Smooth muscle cell (in vitro differentiated cells): Measurements from ENCODE around the gene SKIC8. TPM values are rescaled to one million over a fixed set of nuclear protein-coding genes. Genes with fewer than 3 reads are reported as not detected.

Experiments used
- DNase-seq: peaks from one replicate; lab custom pipeline; 2025; ENCODE audit not compliant: unreplicated experiment; lab: John Stamatoyannopoulos, UW
- H2AFZ ChIP-seq: fragments of 200-600 bp; sonication (generic); 2 replicates; pipeline ENCODE4 v1.6.0; 2016; ENCODE audit warnings: antibody characterized with exemption, low read depth, mild to moderate bottlenecking
- H3F3A ChIP-seq: fragments of 200-600 bp; sonication (generic); 2 replicates; pipeline ENCODE4 v1.6.0; 2017; ENCODE audit warnings: antibody characterized with exemption, low read depth
- H3K27ac ChIP-seq: fragments of 200-600 bp; sonication (generic); 2 replicates; pipeline ENCODE4 v1.5.1; 2016; ENCODE audit warnings: low read depth, mild to moderate bottlenecking
- H3K27me3 ChIP-seq: fragments of 200-600 bp; sonication (generic); 2 replicates; pipeline ENCODE4 v1.6.1; 2016; ENCODE audit warnings: low read depth, mild to moderate bottlenecking
- H3K36me3 ChIP-seq: fragments of 200-600 bp; sonication (generic); 2 replicates; pipeline ENCODE4 v1.5.1; 2016; ENCODE audit warnings: low read depth
- H3K4me1 ChIP-seq: fragments of 200-600 bp; sonication (generic); 2 replicates; pipeline ENCODE4 v1.5.1; 2016; ENCODE audit warnings: low read depth
- H3K4me2 ChIP-seq: fragments of 200-600 bp; sonication (generic); 2 replicates; pipeline ENCODE4 v1.6.0; 2016; ENCODE audit warnings: mild to moderate bottlenecking
- H3K4me3 ChIP-seq: fragments of 200-600 bp; sonication (generic); 2 replicates; pipeline ENCODE4 v1.5.1; 2016; ENCODE audit warnings: mild to moderate bottlenecking
- H3K79me2 ChIP-seq: fragments of 200-600 bp; sonication (generic); 2 replicates; pipeline ENCODE4 v1.6.0; 2016; ENCODE audit warnings: low read depth, mild to moderate bottlenecking
- H3K9ac ChIP-seq: fragments of 200-600 bp; sonication (generic); 2 replicates; pipeline ENCODE4 v1.6.0; 2016; ENCODE audit warnings: low read depth
- H3K9me3 ChIP-seq: fragments of 200-600 bp; sonication (generic); replicated peaks from 2 replicates; pipeline ENCODE4 v1.5.1; 2016; ENCODE audit warnings: low read depth
- H4K20me1 ChIP-seq: fragments of 200-600 bp; sonication (generic); 2 replicates; pipeline ENCODE4 v1.6.0; 2016; ENCODE audit warnings: low read depth
- CTCF ChIP-seq: fragments of 200-600 bp; sonication (generic); IDR thresholded peaks from 2 replicates; pipeline ENCODE4 v1.5.1; 2017; ENCODE audit warnings: borderline replicate concordance, mild to moderate bottlenecking, antibody characterized with exemption; ENCODE audit not compliant: insufficient read depth, poor library complexity, severe bottlenecking
- whole genome bisulfite sequencing: methylation state at CpG from one replicate; pipeline ENCODE4 v1.1.7; 2016; ENCODE audit warnings: low lambda C conversion rate; 5-methylcytosine and 5-hydroxymethylcytosine counted together
- polyA plus RNA-seq: library from polyadenylated mRNA; unstranded; fragments of >200 nt; fragmentation: Nextera tagmentation; extraction: Ambion mirVana; gene quantifications from 2 replicates; pipeline ENCODE4 v1.2.1, GENCODE V29; 2016
- total RNA-seq: library from RNA; depleted of rRNA; stranded (reverse); fragments of >200 nt; gene quantifications from 2 replicates; pipeline ENCODE4 v1.2.3, GENCODE V29; 2014

The SKIC8 gene
- total and polyA plus RNA-seq, 2 experiments from 2014 or later = 63.6 to 72.9 TPM

GRCh38 chr15:78274994-78275393, 24.4 kb downstream of the SKIC8 start:
- Histone ChIP-seq H3K4me3 (no peak overlapping the region), H3K27me3 (no peaks in the 10 kb centered on the region), H3K9ac (no peak overlapping the region), H2AFZ (no peak overlapping the region), H3K4me2 (no peak overlapping the region), H3K27ac (no peak overlapping the region), H3K4me1 (no peaks in the 10 kb centered on the region), H3F3A (no peaks in the 10 kb centered on the region), H3K9me3 (no peaks in the 10 kb centered on the region), H3K79me2 (no peaks in the 10 kb centered on the region), H4K20me1 (no peaks in the 10 kb centered on the region), H3K36me3 (no peaks in the 10 kb centered on the region)
- TF ChIP-seq CTCF = no peak
- 95% methylated on average over 5 of the region's 5 CpGs for WGBS
- DNase-seq = no peak

- no peaks in the 10 kb centered on the region for H3K4me1 ChIP-seq
- no peaks in the 10 kb centered on the region for H3K27me3 ChIP-seq
- H3K4me2 ChIP-seq = no peak overlapping the region
- no peak overlapping the region for H2AFZ ChIP-seq
- WGBS = 99% methylated on average over 3 of the region's 3 CpGs
- H3K27ac ChIP-seq = no peak overlapping the region
- TF ChIP-seq CTCF = no peak
- no peak overlapping the region for H3K4me3 ChIP-seq
- no peaks in the 10 kb centered on the region for H3K36me3 ChIP-seq
- no peaks in the 10 kb centered on the region for H4K20me1 ChIP-seq
- no peak overlapping the region for H3K9ac ChIP-seq
- no peaks in the 10 kb centered on the region for H3K9me3 ChIP-seq
- H3F3A ChIP-seq = no peaks in the 10 kb centered on the region
- DNase-seq = no peak
- H3K79me2 ChIP-seq = no peaks in the 10 kb centered on the region
Observed at GRCh38 chr15:78272776-78273175, 26.6 kb downstream of the SKIC8 start.

GRCh38 chr15:78272316-78272715, 27.1 kb downstream of the SKIC8 start:
- Histone ChIP-seq H2AFZ (no peak overlapping the region), H3K9me3 (no peaks in the 10 kb centered on the region), H3K4me3 (no peak overlapping the region), H3K4me2 (no peak overlapping the region), H3F3A (no peaks in the 10 kb centered on the region), H3K27me3 (no peaks in the 10 kb centered on the region), H3K4me1 (no peaks in the 10 kb centered on the region), H3K27ac (no peak overlapping the region), H3K36me3 (no peaks in the 10 kb centered on the region), H4K20me1 (no peaks in the 10 kb centered on the region), H3K79me2 (no peaks in the 10 kb centered on the region), H3K9ac (no peak overlapping the region)
- no peak for DNase-seq
- TF ChIP-seq CTCF = no peak
- 82% methylated on average over 2 of the region's 2 CpGs for WGBS

GRCh38 chr15:78266806-78267205, 32.6 kb downstream of the SKIC8 start:
- Histone ChIP-seq H3K27me3 (no peaks in the 10 kb centered on the region), H3K9ac (no peak overlapping the region), H3K4me2 (no peak overlapping the region), H3K36me3 (no peaks in the 10 kb centered on the region), H3K27ac (peak overlapping the region; percentile 36), H2AFZ (no peak overlapping the region), H4K20me1 (no peaks in the 10 kb centered on the region), H3F3A (no peaks in the 10 kb centered on the region), H3K9me3 (no peaks in the 10 kb centered on the region), H3K4me3 (no peak overlapping the region), H3K4me1 (no peaks in the 10 kb centered on the region), H3K79me2 (no peaks in the 10 kb centered on the region)
- 82% methylated on average over 2 of the region's 2 CpGs for WGBS
- DNase-seq = no peak
- TF ChIP-seq CTCF = no peak
